Stimulated activated CD8-positive, alpha-beta memory T cell treated with anti-CD3 and anti-CD28 coated beads, Interleukin-15, amount 100 ng/mL, for 24 hours (primary cell): ENCODE data around the gene RAB3B.
"Not testable (repeated sequence)": the region's sequence is repeated elsewhere in the genome, so short reads cannot be mapped to it uniquely, and the experiment has no call there.

Source experiments
- DNase-seq: peaks from one replicate; pipeline ENCODE4 v3.0.0-alpha.2; 2020; ENCODE audit warnings: low read depth

RAB3B gene, protein sequence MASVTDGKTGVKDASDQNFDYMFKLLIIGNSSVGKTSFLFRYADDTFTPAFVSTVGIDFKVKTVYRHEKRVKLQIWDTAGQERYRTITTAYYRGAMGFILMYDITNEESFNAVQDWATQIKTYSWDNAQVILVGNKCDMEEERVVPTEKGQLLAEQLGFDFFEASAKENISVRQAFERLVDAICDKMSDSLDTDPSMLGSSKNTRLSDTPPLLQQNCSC

GRCh38 chr1:51990478-51990965 is at the start of gene RAB3B:
RAB3B (minus strand) TSS chr1:51990700; CDS start chr1:51977117, 13,583 bp downstream.
- peak; percentile 59 for DNase-seq

- DNase-seq, result no peak
These were observed 47.4 kb upstream of the RAB3B start for GRCh38 chr1:52037909-52038308.

- no peak for DNase-seq
These were observed 46.9 kb upstream of the RAB3B start for GRCh38 chr1:52037402-52037814.

DNA sequence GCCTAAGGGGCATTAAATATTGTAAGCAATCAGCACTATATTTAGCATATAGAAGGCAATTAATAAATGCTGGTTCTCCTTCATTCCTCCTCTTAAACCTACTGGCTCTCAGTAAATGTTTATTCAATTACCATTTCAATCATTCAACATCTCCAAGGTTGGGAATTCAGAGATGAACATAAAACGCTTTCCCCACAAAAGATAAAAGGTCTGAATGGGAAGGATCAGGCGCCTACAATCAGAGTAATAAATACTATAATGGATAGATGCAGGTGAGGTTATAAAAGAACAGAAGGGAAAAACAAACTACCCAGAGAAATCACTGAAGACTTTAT is 43.5 kb upstream of the RAB3B start:
- no peak for DNase-seq

DNA sequence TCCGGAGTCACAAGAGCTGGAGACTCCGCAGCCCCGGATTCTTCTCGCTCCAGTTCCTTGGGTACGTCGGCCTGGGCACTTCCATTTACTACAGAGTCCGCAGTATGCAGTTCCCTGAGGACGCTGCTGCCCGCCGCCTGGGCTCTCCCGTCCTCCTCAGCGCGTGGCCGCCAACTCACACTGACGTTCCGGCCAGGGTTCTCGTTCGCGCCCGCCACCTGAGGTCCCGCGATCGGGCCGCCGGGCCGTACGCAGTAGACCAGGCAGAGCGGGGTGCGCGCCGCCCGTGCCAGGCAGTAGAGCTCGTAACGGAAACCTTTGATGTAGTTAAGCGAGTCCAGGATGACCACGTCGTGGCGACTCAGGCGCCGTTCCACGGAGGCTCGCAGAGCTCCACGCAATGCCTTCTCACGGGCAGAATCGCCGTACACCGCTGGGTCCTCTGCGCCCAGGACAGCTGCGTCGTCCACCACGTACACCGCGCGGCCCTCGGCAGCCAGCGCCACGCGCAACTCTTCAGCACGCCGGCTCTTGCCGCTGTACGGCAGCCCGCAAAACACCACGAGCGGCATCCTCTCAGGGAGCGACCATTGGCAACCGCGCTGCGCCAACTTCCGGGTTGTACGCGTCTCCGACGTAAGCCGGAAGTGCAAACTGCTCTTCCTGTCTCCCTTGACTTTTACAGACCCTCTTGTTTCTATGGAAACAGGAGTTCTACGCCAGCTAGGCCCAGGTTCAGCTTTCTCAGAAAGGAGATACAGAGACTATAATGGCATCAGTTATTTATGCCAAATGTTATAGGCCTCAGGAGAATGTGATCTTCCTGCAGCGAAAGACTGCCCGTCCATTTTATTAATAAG is 42.9 kb upstream of the RAB3B start, which contains the start of gene KTI12:
Gene KTI12, minus strand, starts transcription at position 621 of the 860 bp plus-strand sequence. Its CDS starts 49 bp downstream, at position 572.
- DNase-seq, result peak; percentile 63

GRCh38 chr1:52032785-52033131 is 42.3 kb upstream of the RAB3B start:
- peak; percentile 2 for DNase-seq

GRCh38 chr1:52032124-52032784 is 41.8 kb upstream of the RAB3B start:
- DNase-seq, result no peak

DNA sequence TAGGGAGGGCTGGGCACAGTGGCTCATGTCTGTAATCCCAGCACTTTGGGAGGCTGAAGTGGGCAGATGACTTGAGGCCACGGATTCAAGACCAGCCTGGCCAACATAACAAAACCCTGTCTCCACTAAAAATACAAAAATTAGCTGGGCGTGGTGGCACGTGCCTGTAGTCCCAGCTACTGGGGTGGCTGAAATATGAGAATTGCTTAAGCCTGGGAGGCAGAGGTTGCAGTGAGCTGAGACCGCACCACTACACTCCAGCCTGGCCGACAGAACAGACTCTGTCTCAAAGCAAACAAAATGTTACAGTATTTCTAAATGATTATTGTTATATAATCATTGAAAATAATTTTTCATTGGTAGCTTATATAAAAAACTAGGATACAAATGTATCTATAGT is 38.3 kb upstream of the RAB3B start:
- DNase-seq, result not testable (repeated sequence)

DNA sequence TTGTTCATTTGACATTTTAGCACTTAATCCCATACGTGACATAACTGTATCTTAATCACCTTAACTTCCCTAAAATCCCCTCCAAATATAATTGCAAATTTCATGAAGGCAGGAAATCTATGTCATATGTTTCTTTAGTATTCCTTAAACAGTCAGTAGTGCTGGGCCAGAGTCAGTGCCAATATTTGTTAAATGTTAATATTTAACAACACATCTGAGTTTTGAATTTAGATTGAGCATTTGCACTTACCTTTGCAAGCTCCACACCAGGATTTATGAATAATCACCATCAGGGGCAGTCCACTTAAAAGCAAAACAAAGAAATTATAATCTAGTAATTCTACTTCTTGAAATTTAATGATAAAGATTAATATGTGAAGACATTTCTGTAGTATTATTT is 37.8 kb upstream of the RAB3B start:
- DNase-seq, result no peak

GRCh38 chr1:52026278-52026677 is 35.8 kb upstream of the RAB3B start:
- DNase-seq, result no peak

DNA sequence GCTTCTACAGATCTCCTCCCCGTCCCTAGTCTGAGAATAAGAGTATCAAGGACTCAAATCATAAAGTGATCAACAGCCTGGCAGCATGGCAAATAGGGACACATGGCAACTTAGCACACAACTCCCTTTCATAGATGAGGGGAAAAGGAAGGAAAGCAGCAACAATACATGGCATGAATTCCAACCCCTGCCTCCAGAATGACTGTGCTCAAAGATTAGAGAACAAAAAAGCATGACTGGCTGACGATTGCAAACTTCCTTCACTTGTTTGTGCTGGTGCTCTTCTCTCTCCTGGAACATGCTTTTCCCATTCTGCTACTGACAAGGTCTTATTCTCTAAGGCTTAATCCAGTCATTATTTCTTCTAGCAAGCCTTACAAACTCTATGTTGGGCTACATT is 31.6 kb upstream of the RAB3B start:
- DNase-seq, result no peak

DNA sequence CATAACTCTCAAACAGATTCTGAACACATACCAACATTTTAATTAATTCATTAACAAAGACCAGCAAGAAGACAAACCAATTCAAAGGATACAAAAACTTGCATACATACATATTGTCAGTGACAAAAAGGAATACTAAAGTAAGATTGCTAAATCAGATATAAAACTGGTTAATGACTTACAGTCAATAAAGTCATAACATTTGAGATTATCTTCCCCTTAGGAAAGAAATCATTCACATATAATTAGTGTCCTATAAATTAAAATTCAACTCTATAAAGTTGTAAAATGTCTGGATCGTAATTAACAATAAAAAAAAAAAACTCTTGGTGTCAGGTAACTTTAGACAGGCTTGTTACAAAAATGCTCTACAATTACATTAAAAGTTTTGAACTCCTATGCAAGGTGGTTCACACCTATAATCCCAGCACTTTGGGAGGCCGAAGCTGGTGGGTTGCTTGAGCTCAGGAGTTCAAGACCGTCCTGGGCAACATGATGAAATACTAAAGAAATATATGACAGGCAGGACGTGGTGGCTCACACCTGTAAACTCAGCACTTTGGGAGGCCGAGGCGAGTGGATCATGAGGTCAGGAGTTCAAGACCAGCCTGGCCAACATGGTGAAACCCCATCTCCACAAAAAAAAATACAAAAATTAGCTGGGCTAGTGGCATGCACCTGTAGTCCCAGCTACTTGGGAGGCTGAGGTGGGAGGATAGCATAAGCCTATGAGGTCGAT is 17.7 kb upstream of the RAB3B start:
- no peak for DNase-seq

GRCh38 chr1:52007215-52008002 is 16.9 kb upstream of the RAB3B start:
- DNase-seq, result no peak

DNA sequence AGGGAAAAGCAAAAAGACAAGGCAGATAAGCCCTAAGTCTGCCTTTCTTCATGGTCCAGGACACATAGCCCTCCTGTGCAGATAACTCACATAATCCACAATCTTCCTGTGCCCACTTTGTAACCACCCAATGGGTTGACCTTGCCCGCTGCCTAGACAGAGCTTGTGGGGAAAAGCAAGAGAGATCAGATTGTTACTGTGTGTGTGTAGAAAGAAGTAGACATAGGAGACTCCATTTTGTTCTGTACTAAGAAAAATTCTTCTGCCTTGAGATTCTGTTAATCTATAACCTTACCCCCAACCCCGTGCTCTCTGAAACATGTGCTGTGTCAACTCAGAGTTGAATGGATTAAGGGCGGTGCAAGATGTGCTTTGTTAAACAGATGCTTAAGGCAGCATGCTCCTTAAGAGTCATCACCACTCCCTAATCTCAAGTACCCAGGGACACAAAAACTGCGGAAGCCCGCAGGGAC is 15.6 kb upstream of the RAB3B start:
- not testable (repeated sequence) for DNase-seq

GRCh38 chr1:52005548-52005947 is 15.0 kb upstream of the RAB3B start:
- DNase-seq, result not testable (repeated sequence)

DNA sequence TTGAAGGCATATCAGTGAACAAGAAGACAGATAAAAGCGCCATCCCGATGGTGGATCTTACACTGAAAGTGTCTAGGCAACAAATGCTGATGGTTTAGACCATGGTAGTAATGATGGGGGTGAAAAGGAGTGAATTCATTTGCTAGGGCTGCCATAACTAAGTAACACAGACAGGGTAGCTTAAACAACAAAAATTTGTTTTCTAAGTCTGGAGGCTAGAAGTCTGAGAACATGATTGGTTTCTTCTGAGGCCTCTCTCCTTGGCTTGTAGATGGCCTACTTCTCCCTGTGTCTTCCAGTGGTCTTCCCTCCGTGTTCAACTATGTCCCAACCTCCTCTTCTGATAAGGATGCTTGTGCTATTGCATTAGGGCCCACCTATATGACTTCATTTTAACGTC is 13.4 kb upstream of the RAB3B start:
- no peak for DNase-seq

GRCh38 chr1:52002038-52002917 is 11.8 kb upstream of the RAB3B start:
- DNase-seq, result no peak

- no peak for DNase-seq
These were observed 8.2 kb upstream of the RAB3B start for GRCh38 chr1:51998701-51999100.

- DNase-seq, result no peak
These were observed 7.5 kb upstream of the RAB3B start for GRCh38 chr1:51997974-51998382.
